Measurements from ENCODE around the gene DPP10.

The DPP10 gene

DNA sequence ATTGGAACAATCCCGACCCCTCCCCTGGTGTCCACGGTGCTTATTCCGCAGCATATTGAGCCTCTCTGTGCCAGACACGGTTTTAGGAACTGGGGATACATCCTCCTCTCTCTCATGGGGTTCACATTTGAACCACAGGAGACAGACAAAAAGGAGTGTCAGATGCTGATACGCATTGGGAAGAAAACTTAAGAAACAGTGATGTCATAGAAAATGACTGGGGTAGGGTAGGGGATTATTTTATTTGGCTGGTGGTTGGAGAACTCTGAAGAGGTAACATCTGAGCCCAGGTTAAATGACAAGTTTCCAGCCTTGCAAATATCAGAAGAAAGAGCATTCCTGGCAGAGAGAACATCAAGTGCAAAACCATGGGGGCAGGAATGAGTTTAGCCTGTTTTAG, 344.5 kb downstream of the DPP10 start:
- H3K4me3 ChIP-seq (ENCODE audit: low read length) = no peak overlapping the region
- TF ChIP-seq CTCF (conservative IDR thresholded peaks at IDR 0.05; ENCODE audit: low read length) = no peak
- DNase-seq (ENCODE audit: low read depth) = no peak

GRCh38 chr2:114787486-114787885, 345.0 kb downstream of the DPP10 start:
- TF ChIP-seq CTCF (conservative IDR thresholded peaks at IDR 0.05; ENCODE audit: low read length) = no peak
- DNase-seq (ENCODE audit: low read depth) = no peak
- no peak overlapping the region for H3K4me3 ChIP-seq (ENCODE audit: low read length)

DNA sequence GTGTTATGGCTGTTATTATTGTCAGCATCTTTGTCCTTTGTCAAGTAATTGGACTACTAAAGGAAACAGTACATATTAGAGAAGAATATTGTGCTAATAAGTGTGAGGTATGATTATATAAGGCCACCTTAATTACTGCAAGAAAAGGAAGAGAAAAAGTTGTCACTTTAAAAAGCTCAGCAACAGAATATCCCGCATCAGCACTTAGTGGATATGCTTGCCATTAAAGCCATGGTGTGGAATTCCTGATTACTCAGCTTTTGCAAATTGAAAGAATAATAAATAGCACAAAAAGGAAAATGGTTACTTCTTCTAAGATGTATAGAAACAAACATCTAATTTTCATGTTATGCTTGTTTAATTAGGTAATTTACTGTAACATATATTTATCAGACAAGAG, 347.5 kb downstream of the DPP10 start:
- no peak for TF ChIP-seq CTCF (conservative IDR thresholded peaks at IDR 0.05; ENCODE audit: low read length)
- DNase-seq (ENCODE audit: low read depth) = no peak
- H3K4me3 ChIP-seq (ENCODE audit: low read length) = no peak overlapping the region

DNA sequence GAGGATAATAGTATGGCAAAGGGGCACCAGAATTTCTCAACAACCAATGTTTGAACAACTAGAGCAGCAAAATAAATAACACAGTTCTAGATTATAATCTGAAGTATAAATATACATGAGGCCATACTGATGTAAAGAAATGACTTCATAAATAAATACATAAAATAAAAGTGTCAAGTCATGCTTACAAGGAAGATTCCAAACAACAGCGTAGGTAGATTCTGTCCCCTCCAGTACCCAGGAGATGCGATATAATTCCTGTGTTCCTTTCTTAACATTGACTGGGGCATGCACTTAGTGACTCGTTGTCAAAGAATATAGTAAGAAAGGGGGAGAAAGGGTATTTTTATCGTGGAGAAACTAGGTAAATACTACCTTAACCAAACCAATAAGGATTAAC, 355.1 kb downstream of the DPP10 start:
- no peak overlapping the region for H3K4me3 ChIP-seq (ENCODE audit: low read length)
- TF ChIP-seq CTCF (conservative IDR thresholded peaks at IDR 0.05; ENCODE audit: low read length) = no peak
- DNase-seq (ENCODE audit: low read depth) = no peak

- no peak for DNase-seq (ENCODE audit: low read depth)
- TF ChIP-seq CTCF (conservative IDR thresholded peaks at IDR 0.05; ENCODE audit: low read length) = no peak
- H3K4me3 ChIP-seq (ENCODE audit: low read length) = no peak overlapping the region
These were observed 355.5 kb downstream of the DPP10 start for GRCh38 chr2:114797942-114798341.

DNA sequence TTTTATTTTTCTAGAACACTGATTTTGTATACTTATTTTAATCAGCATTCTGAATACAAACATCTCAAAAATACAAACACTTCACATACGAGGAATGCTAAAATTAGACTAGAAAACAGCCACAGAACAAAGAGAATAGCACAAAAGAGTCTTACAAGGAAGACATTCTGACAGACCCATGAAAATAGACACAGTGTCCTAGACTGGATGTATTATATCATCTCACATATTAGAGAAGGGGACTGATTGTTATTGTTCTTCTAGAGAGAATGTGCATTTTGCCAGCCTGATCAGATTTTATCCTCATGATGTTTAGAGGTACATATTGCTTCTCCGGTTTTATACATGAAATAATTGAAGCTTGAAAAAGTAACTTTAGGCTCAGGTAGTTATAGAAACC, 357.9 kb downstream of the DPP10 start:
- H3K4me3 ChIP-seq (ENCODE audit: low read length) = no peak overlapping the region
- DNase-seq (ENCODE audit: low read depth) = no peak
- no peak for TF ChIP-seq CTCF (conservative IDR thresholded peaks at IDR 0.05; ENCODE audit: low read length)

GRCh38 chr2:114805195-114805594, 362.8 kb downstream of the DPP10 start:
- no peak overlapping the region for H3K4me3 ChIP-seq (ENCODE audit: low read length)
- TF ChIP-seq CTCF (conservative IDR thresholded peaks at IDR 0.05; ENCODE audit: low read length) = no peak
- no peak for DNase-seq (ENCODE audit: low read depth)
